HS-5 (cell line): ENCODE results near the gene BDH1.

Experiments used
- DNase-seq: peaks from one replicate; pipeline ENCODE4 v3.0.0-alpha.2; 2012; ENCODE audit warnings: low read depth

The BDH1 gene

DNA sequence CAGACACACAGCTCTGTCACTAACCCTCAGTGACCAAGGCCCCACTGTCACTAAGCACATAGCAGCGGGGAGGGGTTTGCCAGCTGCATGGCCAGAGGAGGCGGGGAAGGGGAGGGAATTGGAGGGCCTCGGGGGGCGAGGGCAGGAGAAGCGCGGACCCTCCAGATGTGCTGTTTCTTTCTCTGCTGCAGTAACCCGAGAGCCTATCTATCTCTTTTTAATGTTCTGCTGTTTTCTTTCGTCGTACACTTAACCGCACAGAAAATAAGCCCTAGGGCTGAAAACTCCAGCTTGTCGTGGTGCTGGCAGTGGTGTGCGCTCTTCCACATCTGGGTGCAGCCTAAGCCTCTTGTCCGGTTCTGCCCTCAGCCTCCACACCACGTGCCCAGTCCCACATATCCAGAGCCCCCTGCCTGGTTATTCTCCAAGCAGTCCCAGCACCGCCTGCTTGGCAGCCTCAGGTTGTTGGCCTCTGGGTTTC, 51.1 kb downstream of the BDH1 start:
- DNase-seq, result no peak

DNA sequence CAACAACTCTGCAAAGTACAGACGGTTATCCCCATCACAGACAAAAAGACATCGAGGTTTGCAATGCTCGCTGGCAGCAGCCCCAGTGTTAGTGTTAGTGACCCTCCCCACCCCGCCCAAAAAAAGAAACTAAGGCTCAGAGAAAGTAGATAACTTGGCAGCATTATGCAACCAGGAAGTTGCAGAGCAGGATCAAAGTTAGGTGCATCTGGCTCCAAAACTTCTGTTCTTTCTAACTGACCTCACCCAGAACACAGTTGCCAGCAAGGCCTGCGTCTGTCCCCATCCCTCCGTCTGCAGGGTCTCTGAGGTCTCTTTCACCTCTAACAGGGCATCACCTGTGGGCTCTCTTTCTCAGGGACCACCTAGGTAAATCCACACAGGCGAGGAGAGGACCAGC, 51.5 kb downstream of the BDH1 start:
- DNase-seq, result no peak

DNA sequence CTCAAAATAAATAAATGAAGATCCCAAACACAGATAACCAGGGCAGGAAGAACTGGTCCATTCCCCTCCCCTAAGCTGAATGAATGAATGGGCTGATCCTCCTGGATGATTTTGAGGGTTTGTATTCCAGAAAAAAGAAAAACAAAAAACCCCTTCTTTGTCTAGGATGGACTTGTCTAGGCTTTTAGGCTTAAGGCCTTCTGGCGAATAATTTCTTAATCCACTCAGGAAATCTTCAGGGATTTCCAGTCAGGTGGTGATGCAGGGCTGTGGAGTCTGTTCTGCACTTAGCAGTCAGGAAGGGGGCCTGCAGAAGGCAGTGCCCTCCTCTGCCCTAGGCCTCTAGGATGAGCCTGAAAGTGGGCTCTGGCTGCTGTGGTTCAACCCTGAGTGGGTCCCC, 52.1 kb downstream of the BDH1 start:
- DNase-seq, result no peak

DNA sequence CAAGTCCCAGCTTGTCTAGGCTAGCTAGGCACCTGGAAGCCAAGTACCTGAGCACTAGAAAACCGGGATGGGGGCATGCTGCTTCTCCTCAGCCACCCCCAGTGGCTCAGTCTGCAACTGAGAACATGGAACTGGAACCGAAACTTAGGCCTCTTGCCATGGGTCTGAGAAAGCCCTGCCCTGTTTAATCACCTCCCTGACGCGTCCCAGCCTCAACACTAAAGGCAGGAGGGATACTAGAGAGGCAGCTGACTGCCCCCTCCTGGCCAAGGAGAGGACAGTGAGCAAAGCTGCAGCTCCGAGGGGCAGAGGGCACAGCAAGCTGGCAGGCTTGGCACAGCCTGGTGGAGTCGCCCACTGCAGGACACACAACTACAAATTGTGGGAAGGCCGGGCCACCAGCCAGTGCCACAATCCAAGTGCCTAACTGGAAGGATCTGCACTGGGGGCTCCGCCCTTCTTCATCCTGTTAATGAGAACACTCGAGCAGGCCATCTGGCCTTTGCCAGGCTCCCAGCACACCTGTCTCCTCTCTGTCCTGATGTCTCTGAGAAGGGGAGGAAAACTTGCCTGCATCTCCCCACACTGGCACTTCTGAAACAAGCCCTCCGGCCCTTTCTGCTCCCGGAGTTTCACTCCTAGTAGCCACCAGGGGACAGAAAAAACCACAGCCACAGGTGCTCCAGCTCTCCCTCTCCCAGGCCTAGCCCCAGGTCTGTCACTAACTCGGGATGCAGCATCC, 53.7 kb downstream of the BDH1 start:
- DNase-seq, result no peak

DNA sequence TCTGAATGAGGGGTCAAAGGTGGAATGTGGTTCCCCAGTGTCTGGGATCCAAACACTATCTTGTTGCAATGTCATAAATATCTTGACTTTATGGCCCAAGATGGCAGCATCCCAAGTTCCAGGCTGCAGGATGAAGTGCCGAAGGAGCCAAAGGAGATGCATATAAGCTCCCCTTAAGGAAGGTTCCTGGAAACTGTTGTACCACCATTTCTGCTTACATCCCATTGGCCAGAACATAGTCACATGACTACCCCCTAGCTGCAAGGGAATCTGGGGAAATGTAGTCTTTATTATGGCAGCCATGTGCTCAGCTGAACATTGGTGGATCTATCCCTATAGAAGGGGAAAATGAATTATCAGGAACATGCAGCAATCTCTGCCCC, 54.3 kb downstream of the BDH1 start:
- no peak for DNase-seq

DNA sequence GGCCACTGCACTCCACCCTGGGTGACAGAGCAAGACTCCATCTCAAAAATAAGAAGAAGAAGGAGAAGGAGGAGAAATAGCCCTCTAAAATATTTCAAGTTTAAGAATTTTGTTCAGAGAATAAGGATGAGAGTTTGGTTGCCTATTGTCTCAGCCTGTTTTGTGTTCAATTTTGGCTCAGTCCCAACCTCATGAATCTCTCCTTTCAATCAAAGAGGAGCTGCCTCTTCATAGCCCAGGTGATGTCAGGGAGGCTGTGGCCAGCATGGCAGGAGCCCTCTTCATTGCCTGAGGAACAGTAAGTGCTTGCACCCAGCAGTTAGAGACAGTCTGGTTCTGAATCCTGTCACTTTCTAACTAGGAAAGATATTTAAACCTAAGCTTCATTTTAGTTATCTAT, 55.0 kb downstream of the BDH1 start:
- DNase-seq, result no peak

DNA sequence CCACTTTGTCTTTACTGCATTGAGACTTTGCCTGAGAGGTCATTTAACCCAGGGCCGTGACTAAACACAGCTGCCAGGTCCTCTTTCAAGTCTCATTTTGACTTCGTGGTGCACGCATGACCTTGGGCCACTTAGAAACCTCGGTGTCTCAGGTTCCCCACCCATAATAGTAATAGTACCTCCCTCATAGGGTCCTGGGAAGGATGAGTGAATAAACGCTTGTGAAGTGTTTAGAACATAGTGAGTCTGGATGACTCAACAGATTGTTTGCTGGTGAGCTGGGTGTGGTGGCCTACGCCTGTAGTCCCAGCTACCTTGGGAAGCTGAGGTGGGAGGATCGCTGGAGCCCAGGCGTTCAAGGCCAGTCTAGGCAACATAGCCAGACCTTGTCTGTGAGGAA, 56.3 kb downstream of the BDH1 start:
- no peak for DNase-seq

DNA sequence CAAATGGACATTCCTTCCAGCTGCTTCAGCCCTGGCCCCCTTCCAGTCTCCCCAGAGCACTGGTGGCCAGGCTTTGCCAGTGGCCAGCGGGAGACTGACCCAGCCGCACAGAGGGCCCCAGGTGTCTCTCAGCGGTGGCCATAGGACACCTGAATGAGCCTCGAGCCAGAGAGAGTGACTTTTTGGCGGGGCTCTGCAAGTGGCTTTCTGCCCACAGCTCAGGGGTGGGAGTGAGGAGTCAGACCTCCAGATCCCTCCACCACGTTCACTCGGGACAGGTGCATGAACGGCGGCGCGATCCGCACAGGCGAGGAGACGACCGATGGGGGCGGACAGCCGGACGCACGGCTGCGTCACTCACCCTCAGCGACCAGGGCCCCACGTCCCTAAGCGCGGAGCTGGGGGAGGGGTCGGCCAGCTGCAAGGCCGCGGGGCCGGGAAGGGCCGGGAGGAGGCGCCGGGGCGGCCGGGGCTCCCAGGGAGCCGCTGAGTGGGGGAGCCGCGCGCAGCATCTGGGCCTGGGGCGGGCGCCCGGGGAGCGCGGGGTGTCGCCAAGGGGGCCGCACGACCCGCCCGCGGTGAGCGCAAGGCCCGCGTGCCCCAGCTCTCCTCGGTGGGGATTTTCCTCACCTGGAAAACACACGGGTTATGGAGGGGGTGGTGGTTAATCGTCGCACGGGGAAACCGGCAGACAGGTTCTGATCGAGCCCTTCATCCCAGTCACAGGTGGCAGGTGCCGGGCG, 57.1 kb downstream of the BDH1 start:
- DNase-seq, result no peak

DNA sequence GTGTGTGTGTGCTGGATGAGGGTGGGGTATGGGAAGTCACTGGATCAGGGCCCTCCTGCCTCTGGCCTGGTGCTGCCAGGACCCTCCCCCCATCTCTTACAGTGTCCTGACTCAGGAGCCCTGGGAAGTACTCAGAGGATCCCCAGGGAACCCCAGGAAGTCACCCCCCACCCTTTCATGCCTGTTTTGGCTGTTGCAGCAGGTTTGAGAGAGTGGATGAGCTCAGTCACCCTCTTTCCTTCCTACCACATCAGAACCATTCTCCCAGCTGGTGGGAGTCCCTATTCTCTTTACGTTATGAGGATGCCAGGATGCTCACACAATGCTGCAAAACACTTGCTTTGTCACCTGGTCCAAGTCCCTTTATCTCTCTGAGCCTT, 59.0 kb downstream of the BDH1 start:
- DNase-seq, result no peak

DNA sequence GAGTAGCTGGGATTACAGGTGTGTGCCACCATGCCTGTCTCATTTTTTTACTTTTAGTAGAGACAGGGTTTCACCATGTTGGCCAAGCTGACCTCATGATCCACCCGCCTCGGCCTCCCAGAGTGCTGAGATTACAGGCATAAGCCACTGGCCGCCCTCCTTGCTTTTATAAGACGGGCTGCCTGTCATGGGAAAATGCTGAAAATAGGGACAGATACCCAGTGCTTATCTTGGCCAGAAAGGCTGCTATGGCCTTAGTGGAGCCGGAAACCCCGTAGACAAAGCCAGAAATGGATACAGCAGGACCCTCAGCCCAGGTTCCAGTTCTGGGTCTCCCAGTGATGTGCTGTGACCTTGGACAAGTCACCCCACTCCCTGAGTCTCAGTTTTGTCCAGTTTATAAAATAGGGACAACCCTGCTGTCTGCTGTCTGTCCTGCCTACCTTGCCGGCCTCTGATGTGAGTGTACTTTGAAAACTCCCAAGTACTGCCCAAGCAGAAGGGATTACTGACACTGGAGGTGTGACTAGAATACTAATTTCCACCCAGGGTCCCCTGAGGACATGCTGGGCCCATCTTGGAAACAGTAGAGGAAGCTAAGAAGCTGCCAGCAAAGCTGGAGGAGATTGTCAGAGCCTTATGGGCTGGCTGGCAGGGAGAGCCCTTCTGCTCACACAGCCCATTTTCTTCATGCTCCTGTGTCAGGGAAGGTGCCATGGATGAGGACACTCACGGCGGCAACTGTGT, 59.6 kb downstream of the BDH1 start:
- DNase-seq, result no peak

DNA sequence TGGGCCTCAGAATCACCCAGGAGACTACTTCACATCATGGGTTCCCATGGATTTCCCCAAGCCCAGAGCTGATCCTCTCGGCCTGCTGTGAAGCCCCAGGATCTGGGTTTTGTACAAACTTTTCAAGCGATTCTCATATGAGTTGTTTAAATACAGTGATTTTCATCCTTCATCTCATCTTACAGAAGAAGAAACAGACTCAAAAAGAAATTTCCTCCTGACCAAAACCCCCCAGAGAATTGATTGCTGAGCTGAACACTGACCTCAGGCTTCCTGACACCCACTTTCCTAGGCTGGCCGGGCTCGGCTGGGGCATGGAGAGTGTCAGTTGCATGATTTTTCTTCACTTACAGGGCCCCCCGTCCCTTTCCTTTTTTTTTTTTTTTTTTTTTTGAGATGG, 60.3 kb downstream of the BDH1 start:
- no peak for DNase-seq

DNA sequence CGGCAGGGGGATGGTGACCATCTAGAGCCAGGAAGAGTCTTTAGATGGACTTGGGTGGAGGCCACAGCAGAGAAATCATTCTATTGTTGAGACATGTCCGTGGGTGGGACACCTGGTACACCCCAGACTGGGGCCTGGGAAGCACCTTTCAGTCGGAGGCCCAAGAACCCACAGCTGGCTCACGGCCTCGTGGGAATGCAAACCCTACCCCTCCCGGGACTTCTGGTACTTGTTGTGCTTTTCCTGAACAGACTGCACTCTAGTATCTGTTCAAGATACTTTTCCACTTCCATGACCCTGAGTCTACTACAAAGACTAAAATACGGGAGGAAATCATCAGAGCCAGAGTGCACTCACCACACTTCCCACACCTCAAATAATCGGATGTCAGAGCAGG, 60.7 kb downstream of the BDH1 start:
- DNase-seq, result no peak

DNA sequence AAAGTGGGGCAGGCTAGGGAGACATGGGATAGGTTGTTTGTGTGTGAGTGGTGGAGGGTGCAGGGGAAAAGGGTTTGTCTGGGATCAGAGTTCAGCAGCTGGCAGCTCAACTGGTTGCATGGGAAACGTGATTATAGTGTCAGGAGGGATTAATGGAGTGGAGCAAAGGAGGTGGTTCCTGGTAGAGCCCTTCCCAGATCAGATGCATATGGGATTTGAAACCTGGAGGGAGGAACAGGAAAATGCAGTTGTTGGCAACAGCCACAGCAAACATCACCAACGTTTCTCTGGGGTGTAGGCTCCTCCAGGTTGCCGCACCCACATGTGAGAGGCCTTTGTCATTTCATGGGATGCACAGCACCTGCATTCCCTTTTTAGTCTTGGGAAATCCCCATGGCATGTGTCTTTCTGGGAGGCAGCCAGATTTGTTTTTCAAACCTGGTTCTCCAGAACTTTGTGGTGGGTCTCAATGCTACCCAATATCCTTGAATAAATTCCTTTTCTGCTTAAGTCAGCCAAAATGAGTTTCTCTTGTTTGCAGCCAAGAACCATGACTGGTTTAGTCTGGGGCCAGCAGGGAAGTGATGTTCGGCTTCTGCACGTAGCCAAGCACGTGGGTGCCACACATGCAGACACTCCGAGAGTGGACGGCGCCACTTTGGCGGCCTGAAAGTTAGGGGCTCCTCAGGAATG, 61.3 kb downstream of the BDH1 start:
- DNase-seq, result no peak

DNA sequence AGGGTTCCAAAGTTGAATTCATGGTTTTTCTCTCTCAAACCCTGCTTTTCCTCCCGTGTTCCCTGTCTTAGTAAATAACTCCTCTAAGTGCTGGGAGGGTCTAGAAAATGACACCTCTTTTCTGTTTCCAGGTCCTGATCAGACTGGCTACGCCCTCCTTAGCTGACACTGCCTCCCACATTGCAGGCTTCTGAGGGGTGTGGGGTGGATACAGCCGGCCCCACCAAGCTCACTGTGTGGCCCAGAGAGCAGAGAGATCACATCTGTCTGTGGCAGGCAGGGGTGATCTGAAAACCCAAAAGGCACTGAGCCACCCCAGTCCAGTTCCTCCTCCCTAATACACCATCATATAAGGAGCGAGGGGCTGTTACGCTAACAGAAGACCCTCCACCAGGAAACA, 62.7 kb downstream of the BDH1 start:
- no peak for DNase-seq

DNA sequence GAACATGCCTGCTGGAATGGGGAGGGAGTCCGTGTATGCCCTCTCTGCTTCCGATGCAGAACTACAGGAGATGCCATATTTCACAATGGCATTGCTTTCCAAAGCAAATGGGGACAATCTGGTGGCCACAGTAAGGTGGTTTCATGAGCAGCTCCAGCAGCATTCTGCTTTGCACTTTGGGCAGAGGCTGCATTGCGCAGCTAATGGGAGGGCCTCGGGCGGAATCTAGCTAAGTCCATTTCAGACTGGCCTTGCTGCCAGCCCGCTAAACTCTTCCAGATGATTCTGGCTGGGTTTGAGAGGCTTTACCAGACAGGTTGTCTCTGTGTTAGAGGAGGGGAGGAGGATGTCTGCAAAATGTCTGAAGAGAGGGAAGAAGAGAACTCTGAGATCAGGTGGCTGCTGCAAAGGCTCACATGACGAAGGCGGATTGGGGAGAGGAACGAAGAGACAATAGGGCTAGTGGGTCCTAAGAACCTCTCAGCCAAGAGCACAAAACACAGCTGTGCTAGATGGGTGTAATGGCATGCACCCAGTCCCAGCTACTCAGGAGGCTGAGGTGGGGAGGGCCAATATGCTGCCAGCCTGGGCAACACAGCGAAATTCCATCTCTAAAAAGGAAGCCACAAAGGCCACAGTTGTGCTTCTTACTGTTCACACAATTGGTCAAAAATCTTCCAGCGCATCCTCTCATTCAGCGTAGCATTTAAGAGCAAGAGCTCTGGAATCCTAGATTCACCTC, 63.7 kb downstream of the BDH1 start:
- no peak for DNase-seq

DNA sequence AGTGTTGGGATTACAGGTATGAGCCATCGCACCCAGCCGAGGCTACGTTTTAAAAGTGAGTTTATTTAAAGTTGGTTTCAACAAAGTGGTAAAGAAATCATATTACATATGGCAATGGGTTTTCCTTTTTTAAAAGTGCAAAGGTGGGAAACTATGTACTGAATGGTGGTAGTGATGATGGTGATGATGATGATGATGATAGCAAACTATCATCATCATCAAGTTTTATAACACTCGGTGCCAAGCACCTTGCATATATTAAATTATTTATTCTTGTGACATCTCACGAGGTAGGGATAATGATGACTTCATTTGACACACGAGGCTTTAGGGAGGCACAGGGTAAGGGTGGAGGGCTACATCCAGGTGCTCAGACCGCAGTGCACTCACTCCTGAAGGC, 64.3 kb downstream of the BDH1 start:
- DNase-seq, result no peak

DNA sequence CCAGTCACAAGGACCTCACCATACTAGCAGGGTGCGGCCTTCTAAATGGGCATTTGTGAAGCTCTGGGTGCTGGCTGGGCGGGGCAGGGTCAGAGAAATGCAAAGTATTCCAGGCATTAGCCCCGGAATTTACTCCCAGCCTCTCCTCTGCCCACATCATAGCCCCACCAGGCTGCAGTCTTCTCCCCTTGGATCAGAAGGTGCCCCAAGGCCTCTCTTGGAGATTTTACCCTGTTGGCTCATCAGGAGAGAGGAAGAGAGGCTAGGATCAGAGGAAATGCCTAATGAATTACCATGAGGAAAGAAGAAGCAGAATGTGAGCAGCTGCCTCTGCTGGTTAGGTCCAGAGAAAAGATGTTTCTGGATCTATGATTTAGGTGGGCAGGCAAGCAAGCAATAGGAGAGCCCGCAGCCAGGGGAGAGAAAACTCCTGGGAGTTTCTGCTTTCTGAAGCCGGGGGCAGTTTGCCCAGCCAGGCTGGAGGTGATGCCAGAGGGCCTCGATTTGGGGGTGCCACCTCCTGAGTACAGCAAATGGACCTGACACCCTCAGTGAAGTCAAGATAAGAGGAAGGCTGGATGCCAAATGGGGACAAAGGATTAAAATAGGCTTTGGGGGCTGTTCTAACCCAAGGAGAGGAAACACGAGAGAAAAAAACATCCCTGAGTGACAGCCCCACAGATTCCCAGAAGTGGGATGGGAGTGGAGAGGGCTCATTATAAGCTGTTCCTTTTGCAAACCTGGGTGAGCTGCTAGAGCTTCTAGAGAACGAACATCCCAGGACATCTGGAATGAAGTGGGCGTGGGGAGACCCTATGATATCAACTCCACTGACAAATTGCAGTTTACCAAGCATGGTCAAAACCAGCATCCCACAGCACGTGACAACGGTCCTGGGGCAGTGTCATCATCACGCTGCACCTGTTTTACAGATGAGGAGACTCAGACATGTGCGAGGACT, 65.4 kb downstream of the BDH1 start:
- peak; percentile 83 for DNase-seq

DNA sequence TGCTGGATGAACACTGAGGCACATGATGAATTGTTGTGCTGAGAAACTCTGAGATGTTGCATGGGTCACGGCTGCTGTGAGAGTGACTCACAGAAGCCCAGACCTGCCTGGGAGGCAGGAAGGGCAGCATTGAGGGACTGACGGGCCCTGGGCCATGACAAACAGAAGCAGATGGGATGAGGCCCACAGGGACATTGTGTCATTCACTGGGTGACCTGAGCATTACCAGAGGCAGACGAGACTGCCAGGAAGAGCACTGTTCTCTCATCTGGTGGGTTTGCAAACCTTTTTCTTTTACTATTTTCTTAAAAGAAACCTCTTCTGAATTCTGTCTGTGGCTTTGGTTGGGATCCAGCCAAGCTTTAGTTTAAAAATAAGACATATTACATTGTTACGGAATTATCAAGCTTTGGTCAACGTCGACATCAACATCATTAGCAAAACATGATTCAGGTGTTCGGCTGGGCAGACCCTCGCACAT, 67.8 kb downstream of the BDH1 start:
- DNase-seq, result peak; percentile 91

DNA sequence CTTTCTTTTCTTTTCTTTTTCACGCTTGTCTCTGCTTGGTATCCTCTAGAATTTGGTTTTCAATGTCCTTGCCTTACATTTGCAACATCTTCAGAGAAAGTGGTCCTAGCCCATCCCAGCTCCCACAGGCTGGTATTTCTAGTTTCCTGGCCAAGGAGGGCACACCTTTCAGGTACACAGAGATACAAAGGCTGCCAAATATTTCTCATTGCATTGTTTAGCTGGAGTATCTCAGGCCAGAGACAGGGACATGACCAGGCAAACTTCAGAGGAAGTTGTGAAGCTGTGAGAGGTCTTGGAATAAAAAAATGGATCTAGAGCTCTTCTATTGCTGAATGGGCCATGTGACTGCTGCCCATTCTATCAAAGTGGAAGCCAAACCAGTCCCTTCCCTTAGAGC, 68.9 kb downstream of the BDH1 start:
- no peak for DNase-seq

DNA sequence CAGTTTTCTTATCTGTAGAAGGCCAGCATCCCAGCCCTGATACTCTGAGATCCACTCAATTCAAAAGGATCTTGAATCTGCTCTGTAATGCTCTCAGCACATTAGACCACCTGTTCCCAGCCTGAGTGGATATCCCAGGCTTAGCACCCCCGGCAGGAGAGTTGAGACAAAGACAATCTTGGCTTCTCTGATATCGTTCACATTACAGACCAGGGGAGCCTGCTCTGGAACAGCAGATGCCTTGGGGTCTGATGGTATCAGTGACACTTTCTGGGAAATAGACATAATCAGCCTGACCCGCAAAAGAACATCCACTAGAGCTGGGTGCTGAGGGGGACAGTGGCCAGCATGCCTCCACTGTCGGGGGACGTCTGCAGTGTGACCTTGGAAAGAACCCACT, 70.6 kb downstream of the BDH1 start:
- no peak for DNase-seq
